GM23338 (cell line): ENCODE data around the gene ST6GALNAC3. TPM values are rescaled to one million over a fixed set of nuclear protein-coding genes. Genes with fewer than 3 reads are reported as not detected.

ENCODE experiments used
- ATAC-seq: fragments of 200-7000 bp; cut with Tn5 transposase; 3 replicates; pipeline ENCODE4 v1.9.1; 2020
- DNase-seq: peaks from one replicate; pipeline ENCODE4 v3.0.0-alpha.2; 2015; ENCODE audit warnings: low spot score
- H2AFZ ChIP-seq: fragments of 200-600 bp; sonication (generic); 2 replicates; pipeline ENCODE4 v1.8.0; 2016; ENCODE audit warnings: antibody characterized with exemption, mild to moderate bottlenecking, moderate library complexity
- H3F3A ChIP-seq: fragments of 200-600 bp; sonication (generic); replicated peaks from 2 replicates; pipeline ENCODE4 v1.8.0; 2017; ENCODE audit warnings: antibody characterized with exemption, mixed run types, low read depth
- H3K27ac ChIP-seq: fragments of 200-600 bp; sonication (generic); 2 replicates; pipeline ENCODE4 v1.6.1; 2016; ENCODE audit warnings: low read depth
- H3K27me3 ChIP-seq: fragments of 200-600 bp; sonication (generic); 2 replicates; pipeline ENCODE4 v1.8.0; 2016; ENCODE audit warnings: mild to moderate bottlenecking, mixed run types, moderate library complexity; ENCODE audit not compliant: insufficient read depth
- H3K36me3 ChIP-seq: fragments of 200-600 bp; sonication (generic); 2 replicates; pipeline ENCODE4 v1.8.0; 2016; ENCODE audit warnings: mild to moderate bottlenecking; ENCODE audit not compliant: insufficient read depth
- H3K4me1 ChIP-seq: fragments of 200-600 bp; sonication (generic); 2 replicates; pipeline ENCODE4 v1.8.0; 2016; ENCODE audit warnings: mild to moderate bottlenecking, moderate library complexity; ENCODE audit not compliant: insufficient read depth
- H3K4me2 ChIP-seq: fragments of 200-600 bp; sonication (generic); 2 replicates; pipeline ENCODE4 v1.7.1; 2017; ENCODE audit warnings: mixed run types
- H3K4me3 ChIP-seq: fragments of 200-600 bp; sonication (generic); 2 replicates; pipeline ENCODE4 v1.6.1; 2016; ENCODE audit warnings: mixed run types
- H3K79me2 ChIP-seq: fragments of 200-600 bp; sonication (generic); replicated peaks from 2 replicates; pipeline ENCODE4 v1.8.0; 2017; ENCODE audit warnings: mild to moderate bottlenecking; ENCODE audit not compliant: insufficient read depth
- H3K9me2 ChIP-seq: fragments of 200-600 bp; sonication (generic); 2 replicates; pipeline ENCODE4 v1.8.0; 2017; ENCODE audit not compliant: insufficient read depth
- H4K20me1 ChIP-seq: fragments of 200-600 bp; sonication (generic); replicated peaks from 2 replicates; pipeline ENCODE4 v1.8.0; 2017; ENCODE audit warnings: mild to moderate bottlenecking; ENCODE audit not compliant: insufficient read depth
- H3K27ac Mint-ChIP-seq: 2 replicates; pipeline ENCODE4 v1.8.0; 2020; ENCODE audit warnings: inconsistent platforms, mild to moderate bottlenecking, moderate library complexity, mixed read lengths
- H3K27me3 Mint-ChIP-seq: 3 replicates; pipeline ENCODE4 v1.8.0; 2022; ENCODE audit warnings: low read depth, mild to moderate bottlenecking, moderate library complexity, mixed read lengths, inconsistent platforms; ENCODE audit not compliant: insufficient read depth, poor library complexity
- H3K36me3 Mint-ChIP-seq: 3 replicates; pipeline ENCODE4 v1.8.0; 2021; ENCODE audit warnings: low read depth, mild to moderate bottlenecking, inconsistent platforms, moderate library complexity, mixed read lengths
- H3K4me1 Mint-ChIP-seq: 3 replicates; pipeline ENCODE4 v1.8.0; 2020; ENCODE audit warnings: mild to moderate bottlenecking, inconsistent platforms, mixed read lengths
- H3K4me3 Mint-ChIP-seq: 3 replicates; pipeline ENCODE4 v1.8.0; 2021; ENCODE audit warnings: moderate library complexity, mild to moderate bottlenecking, inconsistent platforms, mixed read lengths
- H3K9me3 Mint-ChIP-seq: 3 replicates; pipeline ENCODE4 v1.8.0; 2020; ENCODE audit warnings: moderate library complexity, mild to moderate bottlenecking, inconsistent platforms, mixed read lengths
- CREB1 ChIP-seq: fragments of 250-450 bp; sonication (Bioruptor Pico); IDR thresholded peaks from 2 replicates; pipeline ENCODE4 v1.5.0; 2020; ENCODE audit warnings: low read depth, mild to moderate bottlenecking, moderate library complexity
- EZH2 ChIP-seq: fragments of 200-600 bp; sonication (generic); IDR thresholded peaks from one replicate; pipeline ENCODE4 v1.8.0; 2017; ENCODE audit warnings: antibody characterized with exemption, mild to moderate bottlenecking, low read depth; ENCODE audit not compliant: unreplicated experiment
- EZH2phosphoT487 ChIP-seq: fragments of 200-600 bp; sonication (generic); IDR thresholded peaks from one replicate; pipeline ENCODE4 v1.8.1; 2018; ENCODE audit warnings: antibody characterized with exemption; ENCODE audit not compliant: unreplicated experiment
- JUNB ChIP-seq: IDR thresholded peaks from one replicate; pipeline ENCODE4 v1.6.1; 2016; ENCODE audit warnings: antibody characterized with exemption; ENCODE audit not compliant: unreplicated experiment
- NANOG ChIP-seq: IDR thresholded peaks from 2 replicates; pipeline ENCODE4 v1.6.1; 2016; ENCODE audit warnings: antibody characterized with exemption, borderline replicate concordance
- POLR2AphosphoS5 ChIP-seq: IDR thresholded peaks from 2 replicates; pipeline ENCODE4 v1.6.1; 2016; ENCODE audit warnings: antibody characterized with exemption, low read depth
- ZNF114 ChIP-seq: fragments of 250-450 bp; sonication (Bioruptor Pico); IDR thresholded peaks from 2 replicates; pipeline ENCODE4 v1.5.0; 2020; ENCODE audit warnings: mild to moderate bottlenecking, moderate library complexity
- ZNF331 ChIP-seq: fragments of 250-450 bp; sonication (Bioruptor Pico); IDR thresholded peaks from 2 replicates; pipeline ENCODE4 v1.5.0; 2020; ENCODE audit warnings: low read depth, mild to moderate bottlenecking, moderate library complexity
- polyA plus RNA-seq: library from polyadenylated mRNA; unstranded; fragments of >200 nt; fragmentation: Nextera tagmentation; extraction: Ambion mirVana; gene quantifications from 2 replicates; pipeline ENCODE4 v1.2.1, GENCODE V29; 2016
- total RNA-seq: library from RNA; depleted of rRNA; stranded (reverse); fragments of >200 nt; shearing (Covaris generic); gene quantifications from 2 replicates; pipeline ENCODE4 v1.2.3, GENCODE V29; 2014
- TF ChIP-seq, protein P1 (sequence below): fragments of 250-450 bp; sonication (Bioruptor Pico); IDR thresholded peaks from 2 replicates; pipeline ENCODE4 v1.5.0; 2020; ENCODE audit warnings: mild to moderate bottlenecking, moderate library complexity
- TF ChIP-seq, protein P2 (sequence below): IDR thresholded peaks from one replicate; pipeline ENCODE4 v1.6.1; 2018; ENCODE audit warnings: antibody characterized with exemption; ENCODE audit not compliant: unreplicated experiment

ST6GALNAC3 gene
- total and polyA plus RNA-seq, 2 experiments from 2014 or later, result 4.7 to 11.6 TPM

DNA sequence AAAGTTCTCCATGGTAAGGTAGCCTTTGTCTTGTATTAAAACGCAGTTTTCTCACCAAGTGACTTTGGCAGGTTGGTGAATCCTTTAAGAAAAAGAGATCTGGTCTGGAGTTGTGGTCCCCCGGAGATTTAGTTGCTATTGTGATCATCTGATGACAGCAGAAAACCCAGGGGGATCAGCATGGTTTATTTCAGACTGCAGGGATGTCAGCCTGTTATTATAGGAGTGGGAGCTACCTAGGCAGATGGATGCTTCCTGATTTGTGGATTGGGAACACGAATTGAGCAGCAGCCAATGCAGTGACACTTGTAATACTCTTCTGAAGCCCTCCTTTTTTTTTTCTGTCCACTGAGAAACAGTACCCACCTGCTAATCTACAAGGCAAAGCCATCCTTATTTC is 150.2 kb downstream of the ST6GALNAC3 start:
- DNase-seq, result no peak
- H3K4me3 Mint-ChIP-seq, result no peak overlapping the region
- no peak overlapping the region for H3K4me2 ChIP-seq
- H3K27ac Mint-ChIP-seq, result no peak overlapping the region
- H3K9me3 Mint-ChIP-seq, result no peaks in the 10 kb centered on the region
- TF ChIP-seq EZH2 (no peak), EZH2phosphoT487 (no peak), CREB1 (CRISPR knock-in tag) (no peak), ZNF331 (CRISPR knock-in tag) (no peak), NANOG (no peak), ZNF114 (no peak), JUNB (no peak), POLR2AphosphoS5 (no peak)
- TF ChIP-seq, protein P1, sequence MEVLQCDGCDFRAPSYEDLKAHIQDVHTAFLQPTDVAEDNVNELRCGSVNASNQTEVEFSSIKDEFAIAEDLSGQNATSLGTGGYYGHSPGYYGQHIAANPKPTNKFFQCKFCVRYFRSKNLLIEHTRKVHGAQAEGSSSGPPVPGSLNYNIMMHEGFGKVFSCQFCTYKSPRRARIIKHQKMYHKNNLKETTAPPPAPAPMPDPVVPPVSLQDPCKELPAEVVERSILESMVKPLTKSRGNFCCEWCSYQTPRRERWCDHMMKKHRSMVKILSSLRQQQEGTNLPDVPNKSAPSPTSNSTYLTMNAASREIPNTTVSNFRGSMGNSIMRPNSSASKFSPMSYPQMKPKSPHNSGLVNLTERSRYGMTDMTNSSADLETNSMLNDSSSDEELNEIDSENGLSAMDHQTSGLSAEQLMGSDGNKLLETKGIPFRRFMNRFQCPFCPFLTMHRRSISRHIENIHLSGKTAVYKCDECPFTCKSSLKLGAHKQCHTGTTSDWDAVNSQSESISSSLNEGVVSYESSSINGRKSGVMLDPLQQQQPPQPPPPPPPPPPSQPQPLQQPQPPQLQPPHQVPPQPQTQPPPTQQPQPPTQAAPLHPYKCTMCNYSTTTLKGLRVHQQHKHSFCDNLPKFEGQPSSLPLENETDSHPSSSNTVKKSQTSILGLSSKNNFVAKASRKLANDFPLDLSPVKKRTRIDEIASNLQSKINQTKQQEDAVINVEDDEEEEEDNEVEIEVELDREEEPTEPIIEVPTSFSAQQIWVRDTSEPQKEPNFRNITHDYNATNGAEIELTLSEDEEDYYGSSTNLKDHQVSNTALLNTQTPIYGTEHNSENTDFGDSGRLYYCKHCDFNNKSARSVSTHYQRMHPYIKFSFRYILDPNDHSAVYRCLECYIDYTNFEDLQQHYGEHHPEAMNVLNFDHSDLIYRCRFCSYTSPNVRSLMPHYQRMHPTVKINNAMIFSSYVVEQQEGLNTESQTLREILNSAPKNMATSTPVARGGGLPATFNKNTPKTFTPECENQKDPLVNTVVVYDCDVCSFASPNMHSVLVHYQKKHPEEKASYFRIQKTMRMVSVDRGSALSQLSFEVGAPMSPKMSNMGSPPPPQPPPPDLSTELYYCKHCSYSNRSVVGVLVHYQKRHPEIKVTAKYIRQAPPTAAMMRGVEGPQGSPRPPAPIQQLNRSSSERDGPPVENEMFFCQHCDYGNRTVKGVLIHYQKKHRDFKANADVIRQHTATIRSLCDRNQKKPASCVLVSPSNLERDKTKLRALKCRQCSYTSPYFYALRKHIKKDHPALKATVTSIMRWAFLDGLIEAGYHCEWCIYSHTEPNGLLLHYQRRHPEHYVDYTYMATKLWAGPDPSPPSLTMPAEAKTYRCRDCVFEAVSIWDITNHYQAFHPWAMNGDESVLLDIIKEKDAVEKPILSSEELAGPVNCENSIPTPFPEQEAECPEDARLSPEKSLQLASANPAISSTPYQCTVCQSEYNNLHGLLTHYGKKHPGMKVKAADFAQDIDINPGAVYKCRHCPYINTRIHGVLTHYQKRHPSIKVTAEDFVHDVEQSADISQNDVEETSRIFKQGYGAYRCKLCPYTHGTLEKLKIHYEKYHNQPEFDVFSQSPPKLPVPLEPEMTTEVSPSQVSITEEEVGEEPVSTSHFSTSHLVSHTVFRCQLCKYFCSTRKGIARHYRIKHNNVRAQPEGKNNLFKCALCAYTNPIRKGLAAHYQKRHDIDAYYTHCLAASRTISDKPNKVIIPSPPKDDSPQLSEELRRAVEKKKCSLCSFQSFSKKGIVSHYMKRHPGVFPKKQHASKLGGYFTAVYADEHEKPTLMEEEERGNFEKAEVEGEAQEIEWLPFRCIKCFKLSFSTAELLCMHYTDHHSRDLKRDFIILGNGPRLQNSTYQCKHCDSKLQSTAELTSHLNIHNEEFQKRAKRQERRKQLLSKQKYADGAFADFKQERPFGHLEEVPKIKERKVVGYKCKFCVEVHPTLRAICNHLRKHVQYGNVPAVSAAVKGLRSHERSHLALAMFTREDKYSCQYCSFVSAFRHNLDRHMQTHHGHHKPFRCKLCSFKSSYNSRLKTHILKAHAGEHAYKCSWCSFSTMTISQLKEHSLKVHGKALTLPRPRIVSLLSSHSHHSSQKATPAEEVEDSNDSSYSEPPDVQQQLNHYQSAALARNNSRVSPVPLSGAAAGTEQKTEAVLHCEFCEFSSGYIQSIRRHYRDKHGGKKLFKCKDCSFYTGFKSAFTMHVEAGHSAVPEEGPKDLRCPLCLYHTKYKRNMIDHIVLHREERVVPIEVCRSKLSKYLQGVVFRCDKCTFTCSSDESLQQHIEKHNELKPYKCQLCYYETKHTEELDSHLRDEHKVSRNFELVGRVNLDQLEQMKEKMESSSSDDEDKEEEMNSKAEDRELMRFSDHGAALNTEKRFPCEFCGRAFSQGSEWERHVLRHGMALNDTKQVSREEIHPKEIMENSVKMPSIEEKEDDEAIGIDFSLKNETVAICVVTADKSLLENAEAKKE (CRISPR knock-in tag), result no peak
- TF ChIP-seq, protein P2, sequence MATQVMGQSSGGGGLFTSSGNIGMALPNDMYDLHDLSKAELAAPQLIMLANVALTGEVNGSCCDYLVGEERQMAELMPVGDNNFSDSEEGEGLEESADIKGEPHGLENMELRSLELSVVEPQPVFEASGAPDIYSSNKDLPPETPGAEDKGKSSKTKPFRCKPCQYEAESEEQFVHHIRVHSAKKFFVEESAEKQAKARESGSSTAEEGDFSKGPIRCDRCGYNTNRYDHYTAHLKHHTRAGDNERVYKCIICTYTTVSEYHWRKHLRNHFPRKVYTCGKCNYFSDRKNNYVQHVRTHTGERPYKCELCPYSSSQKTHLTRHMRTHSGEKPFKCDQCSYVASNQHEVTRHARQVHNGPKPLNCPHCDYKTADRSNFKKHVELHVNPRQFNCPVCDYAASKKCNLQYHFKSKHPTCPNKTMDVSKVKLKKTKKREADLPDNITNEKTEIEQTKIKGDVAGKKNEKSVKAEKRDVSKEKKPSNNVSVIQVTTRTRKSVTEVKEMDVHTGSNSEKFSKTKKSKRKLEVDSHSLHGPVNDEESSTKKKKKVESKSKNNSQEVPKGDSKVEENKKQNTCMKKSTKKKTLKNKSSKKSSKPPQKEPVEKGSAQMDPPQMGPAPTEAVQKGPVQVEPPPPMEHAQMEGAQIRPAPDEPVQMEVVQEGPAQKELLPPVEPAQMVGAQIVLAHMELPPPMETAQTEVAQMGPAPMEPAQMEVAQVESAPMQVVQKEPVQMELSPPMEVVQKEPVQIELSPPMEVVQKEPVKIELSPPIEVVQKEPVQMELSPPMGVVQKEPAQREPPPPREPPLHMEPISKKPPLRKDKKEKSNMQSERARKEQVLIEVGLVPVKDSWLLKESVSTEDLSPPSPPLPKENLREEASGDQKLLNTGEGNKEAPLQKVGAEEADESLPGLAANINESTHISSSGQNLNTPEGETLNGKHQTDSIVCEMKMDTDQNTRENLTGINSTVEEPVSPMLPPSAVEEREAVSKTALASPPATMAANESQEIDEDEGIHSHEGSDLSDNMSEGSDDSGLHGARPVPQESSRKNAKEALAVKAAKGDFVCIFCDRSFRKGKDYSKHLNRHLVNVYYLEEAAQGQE, result no peak
- H3K4me1 ChIP-seq, result peaks cover 32% of the 10 kb centered on the region
- H3K36me3 ChIP-seq, result no peaks in the 10 kb centered on the region
- no peak overlapping the region for H2AFZ ChIP-seq
- peaks cover 47% of the 10 kb centered on the region for H3K4me1 Mint-ChIP-seq
- H3K27ac ChIP-seq, result no peak overlapping the region
- H3K27me3 Mint-ChIP-seq, result peaks cover 8% of the 10 kb centered on the region
- ATAC-seq, result no peak
- H4K20me1 ChIP-seq, result no peaks in the 10 kb centered on the region
- peaks cover 3% of the 10 kb centered on the region; the same call in 1 of the 2 replicates for H3K9me2 ChIP-seq
- no peaks in the 10 kb centered on the region for H3F3A ChIP-seq
- no peaks in the 10 kb centered on the region for H3K79me2 ChIP-seq
- no peaks in the 10 kb centered on the region for H3K27me3 ChIP-seq
- no peak overlapping the region for H3K4me3 ChIP-seq
- H3K36me3 Mint-ChIP-seq, result peaks cover 2% of the 10 kb centered on the region; the same call in 2 of the 3 replicates
